Measurements from ENCODE around the gene IDH3A.

The IDH3A gene

DNA sequence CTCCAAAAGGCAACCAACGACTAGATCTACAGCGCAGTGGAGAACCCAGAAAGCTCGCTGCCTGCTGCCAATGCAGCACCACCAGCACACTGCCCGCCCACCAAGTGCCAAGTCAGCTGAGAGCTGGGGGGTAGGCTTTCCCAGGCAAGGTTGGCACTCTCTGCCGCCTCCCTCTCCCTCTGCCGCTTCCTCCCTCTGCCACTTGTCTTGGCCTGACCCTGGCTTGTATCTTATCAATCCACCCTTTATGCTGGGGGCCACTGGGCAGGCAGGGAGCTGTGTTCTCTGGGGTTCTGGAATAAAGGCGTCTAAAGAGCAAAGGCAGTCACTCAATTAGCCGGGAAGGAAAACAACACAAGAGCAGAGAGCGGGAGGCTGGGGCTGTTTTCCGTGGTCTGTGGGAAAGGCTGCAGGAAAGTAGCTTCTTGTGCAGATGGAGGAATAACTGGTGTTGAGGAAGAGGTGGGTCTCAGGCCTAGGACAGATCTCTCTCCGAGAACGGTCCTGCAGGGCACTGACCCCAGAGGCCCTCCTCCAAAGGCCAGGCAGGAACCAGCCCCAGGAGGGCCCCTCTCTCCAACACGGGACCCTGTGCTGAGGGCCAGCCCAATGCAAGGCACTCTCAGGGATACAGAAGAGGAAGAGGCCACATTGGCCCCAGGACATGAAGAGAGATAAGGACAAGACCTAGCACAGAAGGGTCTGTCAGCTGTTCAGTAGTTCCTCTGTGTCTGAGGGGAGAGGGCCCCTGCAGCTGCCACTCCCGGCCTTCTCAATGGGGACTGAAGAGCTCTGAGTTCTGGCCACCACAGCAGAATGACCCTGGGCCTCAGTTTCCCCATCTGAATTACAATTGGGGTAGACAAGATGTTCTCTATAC, 54.4 kb downstream of the IDH3A start:
- no peak for DNase-seq (ENCODE audit: low spot score)

DNA sequence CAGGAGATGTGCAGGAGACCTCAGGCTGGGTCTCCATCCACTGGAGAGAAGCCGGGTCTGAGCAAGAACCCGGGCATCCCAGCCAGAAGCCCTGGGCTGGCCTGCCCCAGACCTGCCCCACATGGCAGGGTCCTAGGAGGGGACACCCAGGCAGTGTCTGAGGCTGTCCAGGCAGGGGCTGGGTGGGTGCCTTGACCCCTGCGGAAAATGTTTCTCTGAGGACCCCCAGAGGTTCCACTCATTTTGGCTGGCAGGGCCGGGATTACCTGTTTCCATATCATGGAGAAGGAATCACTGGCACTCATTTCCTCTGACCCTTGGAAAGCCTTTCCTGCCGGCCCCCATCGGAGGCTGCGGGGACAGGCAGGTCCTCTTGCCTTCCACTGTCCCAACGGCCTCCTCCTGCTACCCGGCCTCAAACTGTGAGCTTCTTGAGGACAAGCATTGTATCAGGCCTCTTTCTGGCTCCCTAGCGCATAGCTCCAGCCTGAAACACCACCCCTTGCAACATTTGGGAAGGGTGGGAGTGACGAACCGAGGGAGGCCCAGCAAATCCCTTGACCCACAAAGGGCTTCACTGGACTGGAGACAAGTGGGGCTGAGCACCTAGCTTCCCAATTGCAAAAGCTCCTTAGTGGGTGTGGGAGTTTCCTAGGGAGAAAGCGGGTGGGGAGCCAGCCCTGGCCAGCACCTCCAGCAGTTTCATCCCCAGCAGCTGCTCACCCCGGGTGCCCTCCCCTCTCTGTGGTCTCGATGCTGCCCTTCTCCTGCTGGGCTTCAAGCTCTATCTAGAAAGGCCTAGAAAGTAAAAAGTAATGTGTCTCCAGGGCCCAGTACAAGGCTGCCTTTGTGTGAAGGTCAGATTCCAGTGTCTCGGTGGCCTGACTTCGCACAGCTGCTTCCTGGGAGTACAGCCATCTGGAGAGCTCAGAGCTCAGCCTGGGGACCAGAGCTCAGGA, 55.5 kb downstream of the IDH3A start:
- DNase-seq (ENCODE audit: low spot score): no peak

- DNase-seq (ENCODE audit: low spot score): no peak
Observed at GRCh38 chr15:78205337-78205736, 56.2 kb downstream of the IDH3A start.

- DNase-seq (ENCODE audit: low spot score): no peak
Observed at GRCh38 chr15:78205856-78206255, 56.7 kb downstream of the IDH3A start.

DNA sequence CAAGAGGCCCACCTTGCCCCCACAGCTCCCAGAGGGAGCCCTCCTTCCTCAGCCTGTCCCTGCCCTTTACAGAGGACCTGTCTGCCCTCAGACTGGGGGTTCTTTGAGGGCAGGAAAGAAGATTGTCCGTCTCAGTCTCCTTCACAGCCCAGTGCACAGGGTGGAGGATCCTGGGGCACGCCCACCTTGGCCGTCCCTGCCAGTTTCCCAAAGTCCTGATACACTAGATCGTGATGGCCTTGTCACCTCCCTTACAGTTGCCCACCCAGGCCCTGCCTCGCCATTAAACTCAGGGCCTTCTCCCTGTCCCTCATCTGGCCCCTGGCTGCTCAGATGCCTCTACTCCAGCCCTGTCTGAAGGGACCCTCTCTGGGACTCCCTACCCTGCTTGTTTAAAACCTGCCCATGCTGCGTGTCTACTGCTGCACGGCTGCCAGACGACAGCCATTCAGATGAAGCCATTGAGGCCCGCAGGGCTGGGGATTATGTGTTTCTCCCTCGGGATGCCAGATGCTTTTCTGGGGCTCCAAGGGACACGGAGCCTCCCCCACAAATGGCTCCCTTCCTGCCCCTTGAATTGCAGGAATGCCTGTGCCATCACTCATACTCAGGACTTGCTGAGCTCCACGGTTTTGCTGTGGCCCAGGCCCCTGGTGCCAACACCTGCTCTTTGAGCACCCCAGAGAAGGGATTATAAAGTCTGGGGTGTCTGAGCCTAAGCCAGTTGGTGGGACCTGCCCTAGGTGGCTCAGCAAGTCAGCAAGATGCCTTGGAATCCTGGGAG, 57.4 kb downstream of the IDH3A start:
- no peak for DNase-seq (ENCODE audit: low spot score)

- no peak for DNase-seq (ENCODE audit: low spot score)
Observed at GRCh38 chr15:78207110-78207458, 57.9 kb downstream of the IDH3A start.

DNA sequence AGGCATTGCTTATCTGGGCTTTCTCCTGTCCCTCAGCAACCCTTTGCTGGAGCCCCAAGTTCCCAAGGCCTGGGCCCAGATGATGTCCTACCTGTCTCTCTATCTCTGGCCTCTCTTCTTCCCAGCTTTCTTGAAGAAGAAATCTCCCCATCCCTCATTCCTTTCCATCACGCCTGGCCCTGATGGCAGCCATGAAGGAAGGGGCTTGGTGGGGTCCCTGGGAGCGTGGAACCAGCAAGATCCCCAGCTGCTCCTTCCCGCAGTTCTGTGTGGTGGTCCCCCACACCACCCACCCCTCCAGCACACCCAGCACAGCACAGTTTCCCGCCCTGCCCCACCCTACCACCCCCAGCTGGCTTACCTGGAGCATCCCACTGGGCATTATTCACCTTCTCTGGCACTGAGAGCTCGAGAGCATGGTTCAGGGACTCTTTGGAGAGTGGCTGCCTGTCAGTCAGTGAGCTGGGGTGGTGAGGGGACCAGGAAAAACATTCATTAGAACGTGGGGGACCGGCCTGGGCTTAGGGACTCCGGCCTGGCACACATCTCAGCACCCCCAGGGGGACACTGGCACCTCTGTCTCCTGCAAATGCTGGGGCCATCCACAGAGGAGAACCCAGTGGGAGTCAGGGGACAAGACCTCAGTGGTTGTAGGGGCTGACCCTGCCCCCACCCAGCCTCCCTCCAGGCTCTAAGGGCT, 58.6 kb downstream of the IDH3A start:
- no peak for DNase-seq (ENCODE audit: low spot score)

DNA sequence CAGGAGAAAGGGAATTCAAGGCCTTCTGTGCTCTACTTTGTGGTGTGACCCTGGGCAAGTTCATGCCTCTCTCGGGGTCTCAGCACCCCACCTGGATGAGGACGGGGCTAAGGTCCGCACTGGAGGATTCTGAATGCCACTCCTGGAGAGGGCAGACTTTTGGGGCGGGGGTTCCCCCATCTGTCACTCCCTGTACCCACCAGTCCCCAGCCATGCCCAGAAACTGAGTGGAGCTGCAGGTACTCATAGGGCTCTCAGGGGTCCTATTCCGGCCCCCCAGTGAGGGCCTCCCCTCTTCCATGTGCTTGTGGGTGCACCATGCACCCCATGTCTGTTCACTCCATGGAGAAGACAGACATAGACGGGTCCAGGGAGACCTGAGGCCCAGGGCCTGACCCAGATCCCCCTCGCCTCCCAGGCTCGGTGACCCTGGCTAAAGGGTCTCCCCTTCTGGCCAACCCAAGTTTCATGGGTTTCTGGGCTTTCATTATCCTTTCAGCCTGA, 59.2 kb downstream of the IDH3A start:
- DNase-seq (ENCODE audit: low spot score): no peak

GRCh38 chr15:78208887-78209645, 59.9 kb downstream of the IDH3A start:
- DNase-seq (ENCODE audit: low spot score): no peak

- DNase-seq (ENCODE audit: low spot score): no peak
Observed at GRCh38 chr15:78209646-78210348, 60.6 kb downstream of the IDH3A start.

DNA sequence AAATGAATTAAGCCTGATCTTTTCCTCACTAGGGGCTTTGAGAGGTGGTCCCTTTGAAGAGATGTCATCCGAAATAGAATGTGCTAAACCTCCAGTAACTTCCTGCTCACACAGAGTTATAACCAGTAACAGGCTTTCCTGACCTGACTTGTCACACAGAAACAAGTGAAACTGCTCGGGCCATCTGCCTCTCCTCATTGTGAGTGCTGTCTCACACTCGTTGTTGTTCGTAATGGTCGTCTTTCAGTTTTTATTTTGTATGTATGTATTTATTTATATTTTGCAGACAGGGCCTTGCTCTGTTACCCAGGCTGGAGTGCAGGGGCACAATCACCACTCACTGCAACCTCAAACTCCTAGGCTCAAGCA, 61.2 kb downstream of the IDH3A start:
- no peak for DNase-seq (ENCODE audit: low spot score)

DNA sequence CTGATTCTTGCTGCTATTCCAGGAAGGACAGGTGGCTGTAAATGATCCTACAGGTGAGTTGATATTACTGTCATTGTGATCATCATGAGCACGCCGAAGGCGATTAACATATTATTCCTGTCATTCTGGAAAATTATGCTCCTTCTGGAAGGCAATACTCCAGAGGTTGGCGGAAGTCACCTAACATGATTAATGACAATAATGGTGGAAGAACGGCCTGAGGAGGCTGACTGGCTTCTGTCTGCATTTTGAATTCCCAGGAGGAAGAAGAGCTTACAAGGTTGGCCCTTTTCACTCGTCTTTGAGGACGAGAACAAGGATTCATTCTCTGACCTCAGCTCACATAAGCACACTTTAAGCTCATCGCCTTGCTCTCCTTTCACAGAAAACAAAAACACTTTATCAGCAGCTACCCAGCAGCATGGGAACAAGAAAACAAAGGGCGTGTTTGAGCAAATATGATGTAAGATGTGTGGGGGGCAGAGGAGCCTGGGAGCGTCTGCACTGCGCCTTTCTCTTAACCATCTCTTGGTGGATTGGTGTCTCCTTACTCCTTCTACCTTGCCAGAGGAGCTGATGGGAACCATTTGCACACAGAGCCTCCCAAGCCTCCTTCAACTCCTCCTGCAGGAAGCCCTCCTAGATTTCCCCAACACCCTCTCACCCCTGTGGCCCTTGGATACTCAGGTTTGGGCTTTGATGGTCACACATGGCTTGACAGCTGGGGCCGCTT, 62.2 kb downstream of the IDH3A start:
- no peak for DNase-seq (ENCODE audit: low spot score)

DNA sequence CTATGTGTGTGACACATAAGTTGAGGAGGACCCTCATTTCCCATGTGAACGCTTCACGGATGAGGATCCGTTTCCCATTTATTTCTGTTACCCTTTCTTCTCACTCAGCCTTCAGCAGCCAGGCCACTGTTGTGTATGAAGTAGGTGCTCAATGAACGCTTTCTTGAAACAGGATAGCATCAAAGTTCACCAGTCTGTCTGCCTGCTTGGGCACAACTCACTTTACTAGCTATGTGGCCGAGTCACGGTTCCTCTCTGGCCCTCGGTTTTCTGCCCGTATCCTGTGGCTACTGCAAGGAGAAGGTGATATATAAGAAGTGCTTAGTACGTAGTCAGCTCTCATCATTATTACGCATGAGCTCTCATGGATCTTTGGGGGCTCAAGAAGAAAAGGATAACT, 62.8 kb downstream of the IDH3A start:
- DNase-seq (ENCODE audit: low spot score): no peak

DNA sequence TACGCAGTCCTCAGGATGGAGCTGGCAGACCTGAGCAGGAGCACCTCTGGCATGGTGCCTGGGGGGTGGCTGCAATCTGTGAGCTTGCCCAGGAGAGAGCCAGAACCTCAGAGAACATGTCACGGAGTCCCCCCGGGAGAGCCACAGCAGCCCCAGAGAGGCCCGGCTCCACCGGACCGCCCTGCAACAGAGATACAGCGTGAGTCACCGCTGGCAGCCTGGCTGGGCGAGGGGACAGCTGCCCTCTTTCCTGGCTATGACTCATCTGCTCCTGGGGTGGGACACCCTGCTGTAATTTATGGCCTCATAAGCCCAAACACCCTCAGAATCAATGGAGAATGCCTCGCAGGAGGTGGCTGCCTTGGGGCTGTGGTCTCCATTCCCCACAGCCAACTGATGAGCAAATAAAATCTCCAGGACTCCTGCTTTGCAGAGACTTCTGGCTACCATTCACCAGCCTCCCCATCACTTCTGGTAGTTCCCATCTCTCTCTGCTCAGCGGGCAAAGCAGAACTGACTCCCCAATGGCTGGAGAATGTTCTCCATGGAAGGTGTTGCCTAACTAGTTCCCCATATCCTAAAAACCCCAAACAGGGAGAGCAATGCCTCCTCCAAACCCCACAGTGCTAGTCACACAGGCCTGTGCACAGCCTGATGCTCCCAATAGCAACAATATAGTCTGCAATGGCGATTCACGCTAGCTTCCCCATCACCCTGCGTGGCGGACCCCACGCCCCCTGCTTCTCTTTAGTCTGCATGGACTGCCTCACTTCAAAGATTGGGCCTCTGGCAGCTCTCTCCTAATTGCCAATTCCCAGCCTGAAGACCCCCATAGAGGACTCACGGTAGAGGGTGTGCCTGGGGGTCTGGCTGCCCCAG, 63.6 kb downstream of the IDH3A start:
- DNase-seq (ENCODE audit: low spot score): no peak

DNA sequence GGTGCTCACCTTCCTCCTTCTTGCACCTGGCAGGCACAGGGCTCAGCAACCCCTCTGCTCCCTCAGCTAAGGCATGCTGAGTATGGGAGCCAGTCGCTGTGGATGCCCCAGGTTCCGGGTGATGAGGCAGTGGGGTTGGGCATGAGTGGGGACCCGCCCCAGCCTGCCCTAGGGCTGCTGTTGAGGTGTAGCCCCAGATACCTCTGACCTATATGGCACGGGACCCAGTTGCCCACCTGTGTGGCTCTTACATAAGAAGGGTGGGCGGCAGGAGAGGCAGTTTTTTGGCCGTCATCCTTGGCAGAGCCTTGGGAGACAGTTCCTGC, 64.2 kb downstream of the IDH3A start:
- no peak for DNase-seq (ENCODE audit: low spot score)

DNA sequence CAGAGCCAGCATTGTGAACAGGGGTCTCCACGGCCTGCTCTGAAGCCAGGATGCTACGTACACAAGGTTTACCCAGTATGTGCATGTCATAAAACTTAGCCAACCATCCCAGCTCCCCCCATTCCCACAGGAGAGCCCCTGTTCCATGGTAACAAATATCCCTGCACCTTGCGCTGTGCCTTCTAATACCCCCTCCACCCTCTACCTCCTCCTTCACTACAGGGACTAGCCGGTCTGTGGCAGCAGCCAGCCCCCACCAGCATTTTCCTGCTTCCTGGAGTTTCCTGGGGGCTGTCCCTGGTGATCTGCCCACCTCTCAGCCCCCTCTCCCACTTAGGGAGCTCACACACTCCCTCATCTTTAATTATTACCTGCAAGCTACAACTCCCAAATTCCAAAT, 64.8 kb downstream of the IDH3A start:
- no peak for DNase-seq (ENCODE audit: low spot score)

GRCh38 chr15:78216276-78217104, 67.3 kb downstream of the IDH3A start:
- no peak for DNase-seq (ENCODE audit: low spot score)

GRCh38 chr15:78220713-78221112, 71.6 kb downstream of the IDH3A start:
- DNase-seq (ENCODE audit: low spot score): no peak

Measured in HuH-7 (cell line).